HFF-Myc (cell line): ENCODE measurements around the gene TANGO6.

Source experiments
- DNase-seq: peaks from one replicate; pipeline ENCODE4 v3.0.0-alpha.2; 2011; ENCODE audit warnings: low read depth; ENCODE audit errors: extremely low read depth
- H3K4me3 ChIP-seq: replicated peaks from 2 replicates; pipeline ENCODE4 v1.5.1; 2011; ENCODE audit warnings: low read depth, mild to moderate bottlenecking, control low read depth, low read length
- CTCF ChIP-seq: IDR thresholded peaks from 2 replicates; pipeline ENCODE4 v1.5.1; 2012; ENCODE audit warnings: mild to moderate bottlenecking, low read depth, low read length, control low read depth; ENCODE audit errors: missing control alignments

TANGO6 gene

GRCh38 chr16:68994324-68994723 lies 151.0 kb downstream of the TANGO6 start:
- DNase-seq: no peak
- no peak overlapping the region for H3K4me3 ChIP-seq
- no peak for TF ChIP-seq CTCF

- no peak overlapping the region for H3K4me3 ChIP-seq
- peak; percentile 24 for DNase-seq
- TF ChIP-seq CTCF: peak; percentile 28
These were observed 151.7 kb downstream of the TANGO6 start for GRCh38 chr16:68995011-68995504.

- no peak for TF ChIP-seq CTCF
- H3K4me3 ChIP-seq: no peak overlapping the region
- no peak for DNase-seq
These were observed 154.2 kb downstream of the TANGO6 start for GRCh38 chr16:68997564-68997963.

GRCh38 chr16:68999114-68999513 lies 155.8 kb downstream of the TANGO6 start:
- DNase-seq: no peak
- H3K4me3 ChIP-seq: no peak overlapping the region
- no peak for TF ChIP-seq CTCF

- H3K4me3 ChIP-seq: no peak overlapping the region
- no peak for DNase-seq
- TF ChIP-seq CTCF: no peak
These were observed 160.2 kb downstream of the TANGO6 start for GRCh38 chr16:69003500-69003899.

- TF ChIP-seq CTCF: no peak
- H3K4me3 ChIP-seq: no peak overlapping the region
- no peak for DNase-seq
These were observed 162.5 kb downstream of the TANGO6 start for GRCh38 chr16:69005641-69006355.

GRCh38 chr16:69012906-69013305 lies 169.6 kb downstream of the TANGO6 start:
- no peak for TF ChIP-seq CTCF
- no peak overlapping the region for H3K4me3 ChIP-seq
- DNase-seq: no peak
